Fibroblast of lung (primary cell): Measurements from ENCODE around the gene SLC7A5.
"Not testable (repeated sequence)": the region's sequence is repeated elsewhere in the genome, so short reads cannot be mapped to it uniquely, and the experiment has no call there.

Source experiments
- CTCF ChIP-seq, 2 donors: IDR thresholded peaks in 1 of 2; conservative IDR thresholded peaks in 1 of 2; 1 replicate in 1 of 2; 2 replicates in 1 of 2; pipeline ENCODE4 v1.5.1; 2011 to 2012; ENCODE audit warnings: low read length in 2 of 2, control low read depth in 1 of 2, inconsistent platforms in 1 of 2, low read depth in 1 of 2, mild to moderate bottlenecking in 1 of 2
- EZH2 ChIP-seq: IDR thresholded peaks from 2 replicates; pipeline ENCODE4 v1.5.1; 2012; ENCODE audit warnings: low read length, control low read depth, mild to moderate bottlenecking; ENCODE audit errors: missing control alignments

- TF ChIP-seq CTCF (conservative IDR thresholded peaks at IDR 0.05 in 1 of 2, IDR thresholded peaks at IDR 0.05 in 1 of 2; ENCODE audit: low read depth in 1 of 2, low read length in 2 of 2): peak; percentile 81 to 85
- not testable (repeated sequence) for TF ChIP-seq EZH2
Measured at GRCh38 chr16:87909203-87909935, 40.1 kb upstream of the SLC7A5 start.
